HCT116 (cell line): Measurements from ENCODE around the gene ZNFX1. TPM values are rescaled to one million over a fixed set of nuclear protein-coding genes. Genes with fewer than 3 reads are reported as not detected.
"Not testable (repeated sequence)": the region's sequence is repeated elsewhere in the genome, so short reads cannot be mapped to it uniquely, and the experiment has no call there.

Experiments
- ATAC-seq: fragments of 200-7000 bp; cut with Tn5 transposase; 2 replicates; pipeline ENCODE4 v1.9.1; 2020; ENCODE audit warnings: mild to moderate bottlenecking, moderate library complexity
- BruUV-seq: library from RNA; stranded (reverse); fragments of 400-500 nt; replicated peaks from 2 replicates; lab custom pipeline; 2021; lab: Mats Ljungman, UMichigan
- CTCF ChIA-PET: fragments of 300-600 bp; sonication (Branson Sonifier 250); formaldehyde crosslinking; loops from one replicate; lab custom pipeline; 2021; ENCODE audit warnings: antibody characterized with exemption; lab: Charles Lee
- POLR2A ChIA-PET: fragments of 300-600, 350-600 bp; sonication (Branson Sonifier 250); formaldehyde crosslinking; loops from one replicate; lab custom pipeline; 2021; ENCODE audit warnings: antibody characterized with exemption; lab: Charles Lee
- RAD21 ChIA-PET, 2 experiments: fragments of 300-600 bp; sonication (Branson Sonifier 250); formaldehyde crosslinking; loops; one replicate each; lab custom pipeline; 2023; ENCODE audit warnings: low total read pairs in 2 of 2; ENCODE audit not compliant: uncharacterized antibody in 2 of 2, unreplicated experiment in 2 of 2, low non-redundant PET in 1 of 2; lab: Charles Lee
- DNase-seq: peaks from one replicate; pipeline ENCODE4 v3.0.0-alpha.2; 2010; ENCODE audit warnings: low read depth, low spot score
- H2AFZ ChIP-seq: fragments of 200-600 bp; shearing (Covaris generic), sonication (generic); 2 replicates; pipeline ENCODE4 v1.6.1; 2017; ENCODE audit warnings: low read depth, mixed run types, mixed read lengths, antibody characterized with exemption, low read length; ENCODE audit not compliant: poor library complexity, severe bottlenecking
- H3K27ac ChIP-seq: 2 replicates; pipeline ENCODE4 v1.5.1; 2012; ENCODE audit warnings: low read depth, low read length
- H3K27me3 ChIP-seq: fragments of 200-600 bp; sonication (generic); 2 replicates; pipeline ENCODE4 v1.6.1; 2016; ENCODE audit warnings: mixed run types, low read length, mixed read lengths; ENCODE audit not compliant: insufficient read depth
- H3K36me3 ChIP-seq, 2 experiments: fragments of 200-500 bp in 1 of 2; fragments of 200-600 bp in 1 of 2; sonication (Bioruptor generic) in 1 of 2; sonication (generic) in 1 of 2; 2 replicates each; pipeline versions ENCODE4 v1.5.1 to v1.6.1; 2014 to 2016; ENCODE audit warnings: low read length in 2 of 2, inconsistent platforms in 1 of 2, mixed read lengths in 1 of 2, mixed run types in 1 of 2; ENCODE audit not compliant: insufficient read depth in 2 of 2, control insufficient read depth in 1 of 2
- H3K4me1 ChIP-seq, 2 experiments: fragments of 200-600 bp in 1 of 2; sonication (generic) in 1 of 2; 2 replicates each; pipeline versions ENCODE4 v1.5.1 to v1.6.1; 2012 to 2017; ENCODE audit warnings: low read length in 2 of 2, inconsistent platforms in 1 of 2, mild to moderate bottlenecking in 1 of 2, mixed read lengths in 1 of 2, mixed run types in 1 of 2, moderate library complexity in 1 of 2; ENCODE audit not compliant: insufficient read depth in 2 of 2, control insufficient read depth in 1 of 2
- H3K4me2 ChIP-seq: fragments of 200-600 bp; sonication (generic); 2 replicates; pipeline ENCODE4 v1.6.1; 2017; ENCODE audit warnings: mixed run types, low read length, mixed read lengths
- H3K4me3 ChIP-seq, 2 experiments: fragments of 200-600 bp in 1 of 2; sonication (generic) in 1 of 2; replicated peaks in 1 of 2; 2 replicates each; pipeline ENCODE4 v1.5.1; 2011 to 2016; ENCODE audit warnings: low read length in 2 of 2, control low read depth in 1 of 2, low read depth in 1 of 2, mild to moderate bottlenecking in 1 of 2, mixed read lengths in 1 of 2, mixed run types in 1 of 2
- H3K79me2 ChIP-seq: fragments of 200-600 bp; sonication (generic); 2 replicates; pipeline ENCODE4 v1.6.1; 2017; ENCODE audit warnings: mild to moderate bottlenecking, mixed run types, low read length, moderate library complexity, mixed read lengths; ENCODE audit not compliant: insufficient read depth
- H3K9ac ChIP-seq: fragments of 200-600 bp; sonication (generic); 2 replicates; pipeline ENCODE4 v1.6.1; 2016; ENCODE audit warnings: low read length, mixed read lengths
- H3K9me2 ChIP-seq: fragments of 200-600 bp; sonication (generic), shearing (Covaris generic); 2 replicates; pipeline ENCODE4 v1.6.1; 2017; ENCODE audit warnings: mixed run types, mild to moderate bottlenecking, moderate library complexity; ENCODE audit not compliant: insufficient read depth
- H3K9me3 ChIP-seq, 2 experiments: fragments of 200-500 bp in 1 of 2; fragments of 200-600 bp in 1 of 2; sonication (Bioruptor generic) in 1 of 2; sonication (generic) in 1 of 2; 2 replicates each; pipeline ENCODE4 v1.6.1; 2014 to 2017; ENCODE audit warnings: low read length in 2 of 2, mixed read lengths in 2 of 2, inconsistent platforms in 1 of 2, low read depth in 1 of 2, mild to moderate bottlenecking in 1 of 2, mixed run types in 1 of 2, moderate library complexity in 1 of 2; ENCODE audit not compliant: control insufficient read depth in 1 of 2, insufficient read depth in 1 of 2
- H4K20me1 ChIP-seq: fragments of 200-600 bp; sonication (generic), shearing (Covaris generic); 2 replicates; pipeline ENCODE4 v1.6.1; 2017; ENCODE audit warnings: mixed run types, mild to moderate bottlenecking, moderate library complexity; ENCODE audit not compliant: insufficient read depth
- EGR1 ChIP-seq: IDR thresholded peaks from 2 replicates; pipeline ENCODE4 v1.6.1; 2012; ENCODE audit warnings: low read depth
- JUND ChIP-seq: IDR thresholded peaks from 2 replicates; pipeline ENCODE4 v1.6.1; 2012
- intact Hi-C: fragments of 100-400 bp; cut with micrococcal nuclease; formaldehyde crosslinking; loops from 2 replicates; pipeline ENCODE4 v1.10.0; 2022
- total RNA-seq: library from RNA; stranded (reverse); gene quantifications from one replicate; pipeline ENCODE4 v1.2.1, GENCODE V29; 2021; ENCODE audit not compliant: unreplicated experiment

The ZNFX1 gene
- total RNA-seq, 1 experiment from 2014 or later = 24.1 TPM

GRCh38 chr20:49192944-49193518 lies 84.8 kb downstream of the ZNFX1 start:
- POLR2A ChIA-PET = interaction anchor here (0.8 to 1.9 kb wide), 4 partner anchors 12 to 147 kb away, joined by 3 to 5 read pairs (median 3); partner anchors contain the start of genes CSE1L and DDX27
- intact Hi-C loops, H4K20me1 ChIP-seq, H3K36me3 ChIP-seq, DNase-seq, H3K9me3 ChIP-seq, H3K79me2 ChIP-seq, H2AFZ ChIP-seq, H3K27me3 ChIP-seq, RAD21 ChIA-PET, H3K9me2 ChIP-seq: not testable (repeated sequence)
- Histone ChIP-seq H3K4me3 (peak overlapping the region in 1 of 2 experiments; percentile 20; a peak in 1 of 4 replicates), H3K4me2 (peak overlapping the region; percentile 53), H3K4me1 (peaks cover 14 to 23% of the 10 kb centered on the region in 2 experiments), H3K9ac (peak overlapping the region; percentile 50), H3K27ac (peak overlapping the region; percentile 61)
- peak; percentile 2; the same call in 1 of the 2 replicates for ATAC-seq
- CTCF ChIA-PET = interaction anchor here (1.1 kb wide), 1 partner anchor 24 kb away, joined by 5 read pairs; no protein-coding TSS in a partner anchor
- TF ChIP-seq JUND = 0 out of 2 replicates have a peak, but pooled peaks have one; percentile 8
- 0 out of 2 replicates have a peak, but pooled peaks have one; percentile 54 for TF ChIP-seq EGR1
- TSS peak; percentile 89 for BruUV-seq

Other genes starting within 250 kb of the ZNFX1 start
- 158 TPM for gene CSE1L, start 231.7 kb downstream of the ZNFX1 start, total RNA-seq
- gene STAU1, start 89.7 kb downstream of the ZNFX1 start, total RNA-seq = 90.3 TPM
- 32.1 TPM for gene DDX27, start 58.6 kb downstream of the ZNFX1 start, total RNA-seq
- 0.79 TPM for gene KCNB1, start 204.6 kb upstream of the ZNFX1 start, total RNA-seq